ENCODE data around the gene NUDT14. TPM values are rescaled to one million over a fixed set of nuclear protein-coding genes. Genes with fewer than 3 reads are reported as not detected.

The NUDT14 gene
- polyA plus RNA-seq, 3 donors = 22.0 to 37.4 (median 23.9) TPM

DNA sequence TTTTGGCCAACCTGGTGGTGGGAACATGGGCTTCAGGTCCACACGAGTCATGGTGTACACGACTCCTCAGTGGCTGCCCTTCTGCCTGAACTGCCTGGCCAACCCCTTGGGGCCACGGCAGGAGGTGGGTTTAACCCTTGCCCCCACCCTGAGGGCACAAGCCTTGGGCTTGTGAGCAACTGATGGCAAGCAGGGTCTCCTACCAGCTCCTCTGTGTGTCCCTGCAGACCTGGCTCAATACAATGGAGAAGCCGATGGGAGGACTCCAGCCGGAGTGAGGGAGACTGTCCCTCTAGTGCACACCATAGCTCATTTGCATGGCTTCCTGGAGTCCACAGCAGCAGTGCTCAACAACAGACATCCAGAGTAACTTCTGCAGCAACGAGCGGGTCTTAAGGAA is 40.5 kb downstream of the NUDT14 start:
- Histone ChIP-seq H3K9me3 (replicated peaks in 1 of 2; ENCODE audit: control insufficient read depth in 1 of 2, insufficient read depth in 1 of 2, low read length in 2 of 2) (peaks cover 13 to 15% of the 10 kb centered on the region in 2 donors), H3K9ac (ENCODE audit: insufficient read depth, low read length, poor library complexity, severe bottlenecking) (no peak overlapping the region), H3K4me2 (replicated peaks; ENCODE audit: extremely low read depth, low read length, poor library complexity, severe bottlenecking) (no peak overlapping the region), H3K36me3 (replicated peaks in 1 of 2; ENCODE audit: control insufficient read depth in 1 of 2, insufficient read depth in 2 of 2, low read length in 2 of 2) (no peaks in the 10 kb centered on the region), H3K4me3 (replicated peaks in 1 of 3; ENCODE audit: low read depth in 2 of 3, low read length in 3 of 3) (no peak overlapping the region), H2AFZ (ENCODE audit: insufficient read depth, low read depth, low read length, poor library complexity, severe bottlenecking) (no peak overlapping the region), H3K79me2 (ENCODE audit: insufficient read depth, low read length) (no peaks in the 10 kb centered on the region), H4K20me1 (ENCODE audit: insufficient read depth, low read length) (no peaks in the 10 kb centered on the region), H3K27ac (ENCODE audit: low read depth in 1 of 2, low read length in 2 of 2) (no peak overlapping the region), H3K4me1 (ENCODE audit: control insufficient read depth in 1 of 2, insufficient read depth in 2 of 2, low read length in 2 of 2) (no peaks in the 10 kb centered on the region), H3K27me3 (ENCODE audit: control insufficient read depth in 2 of 2, insufficient read depth in 2 of 2, low read length in 2 of 2) (no peaks in the 10 kb centered on the region)
- Mint-ChIP-seq H3K27me3 (ENCODE audit: low read depth in 3 of 3) (peaks cover 1 to 9% (median 5%) of the 10 kb centered on the region in 3 donors), H3K36me3 (no peaks in the 10 kb centered on the region), H3K4me3 (no peak overlapping the region), H3K27ac (no peak overlapping the region), H3K4me1 (no peaks in the 10 kb centered on the region), H3K9me3 (peaks cover 11 to 19% (median 14%) of the 10 kb centered on the region in 7 donors)
- TF ChIP-seq, protein P1, sequence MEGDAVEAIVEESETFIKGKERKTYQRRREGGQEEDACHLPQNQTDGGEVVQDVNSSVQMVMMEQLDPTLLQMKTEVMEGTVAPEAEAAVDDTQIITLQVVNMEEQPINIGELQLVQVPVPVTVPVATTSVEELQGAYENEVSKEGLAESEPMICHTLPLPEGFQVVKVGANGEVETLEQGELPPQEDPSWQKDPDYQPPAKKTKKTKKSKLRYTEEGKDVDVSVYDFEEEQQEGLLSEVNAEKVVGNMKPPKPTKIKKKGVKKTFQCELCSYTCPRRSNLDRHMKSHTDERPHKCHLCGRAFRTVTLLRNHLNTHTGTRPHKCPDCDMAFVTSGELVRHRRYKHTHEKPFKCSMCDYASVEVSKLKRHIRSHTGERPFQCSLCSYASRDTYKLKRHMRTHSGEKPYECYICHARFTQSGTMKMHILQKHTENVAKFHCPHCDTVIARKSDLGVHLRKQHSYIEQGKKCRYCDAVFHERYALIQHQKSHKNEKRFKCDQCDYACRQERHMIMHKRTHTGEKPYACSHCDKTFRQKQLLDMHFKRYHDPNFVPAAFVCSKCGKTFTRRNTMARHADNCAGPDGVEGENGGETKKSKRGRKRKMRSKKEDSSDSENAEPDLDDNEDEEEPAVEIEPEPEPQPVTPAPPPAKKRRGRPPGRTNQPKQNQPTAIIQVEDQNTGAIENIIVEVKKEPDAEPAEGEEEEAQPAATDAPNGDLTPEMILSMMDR (IDR thresholded peaks at IDR 0.05) = no peak
- WGBS (ENCODE audit: insufficient coverage) = 98% methylated on average over 7 of the region's 7 CpGs
- no peak for DNase-seq
- intact Hi-C loops (cut with micrococcal nuclease) = no loop called here

DNA sequence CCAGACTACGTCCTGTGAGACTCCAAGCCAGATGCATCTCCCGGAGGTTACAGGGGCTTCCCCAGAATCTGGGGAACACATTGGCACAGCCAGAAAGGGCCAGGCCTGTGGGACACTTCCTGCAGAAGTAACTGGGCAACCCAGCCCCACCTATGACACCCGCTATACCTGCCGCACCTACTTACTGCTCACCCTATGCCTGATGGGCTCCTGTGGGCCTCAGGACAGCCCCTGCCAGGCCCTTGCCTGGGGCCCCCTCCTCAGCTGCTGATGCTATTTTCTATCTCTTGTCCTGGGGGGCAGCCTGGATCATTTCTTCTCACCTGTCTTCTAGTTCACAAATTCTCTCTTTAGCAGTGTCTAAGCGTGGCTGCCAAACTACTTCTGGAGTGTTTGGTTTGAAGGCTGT is 41.3 kb downstream of the NUDT14 start:
- H2AFZ ChIP-seq (ENCODE audit: insufficient read depth, low read depth, low read length, poor library complexity, severe bottlenecking) = no peak overlapping the region
- intact Hi-C loops (cut with micrococcal nuclease) = no loop called here
- no peaks in the 10 kb centered on the region for H3K27me3 ChIP-seq (ENCODE audit: control insufficient read depth in 2 of 2, insufficient read depth in 2 of 2, low read length in 2 of 2)
- no peak overlapping the region for H3K4me3 Mint-ChIP-seq
- no peak overlapping the region for H3K27ac ChIP-seq (ENCODE audit: low read depth in 1 of 2, low read length in 2 of 2)
- peaks cover 11 to 21% (median 14%) of the 10 kb centered on the region in 7 donors for H3K9me3 Mint-ChIP-seq
- TF ChIP-seq, protein P1 (IDR thresholded peaks at IDR 0.05) = no peak
- H3K9me3 ChIP-seq (replicated peaks in 1 of 2; ENCODE audit: control insufficient read depth in 1 of 2, insufficient read depth in 1 of 2, low read length in 2 of 2) = peaks cover 13 to 15% of the 10 kb centered on the region in 2 donors
- no peaks in the 10 kb centered on the region for H3K4me1 Mint-ChIP-seq
- peaks cover 1 to 9% (median 5%) of the 10 kb centered on the region in 3 donors for H3K27me3 Mint-ChIP-seq (ENCODE audit: low read depth in 3 of 3)
- DNase-seq = no peak
- H4K20me1 ChIP-seq (ENCODE audit: insufficient read depth, low read length) = no peaks in the 10 kb centered on the region
- whole genome bisulfite sequencing (ENCODE audit: insufficient coverage) = 100% methylated on average over 3 of the region's 5 CpGs
- H3K79me2 ChIP-seq (ENCODE audit: insufficient read depth, low read length) = no peaks in the 10 kb centered on the region
- no peak overlapping the region for H3K9ac ChIP-seq (ENCODE audit: insufficient read depth, low read length, poor library complexity, severe bottlenecking)
- no peak overlapping the region for H3K27ac Mint-ChIP-seq
- H3K4me1 ChIP-seq (ENCODE audit: control insufficient read depth in 1 of 2, insufficient read depth in 2 of 2, low read length in 2 of 2) = no peaks in the 10 kb centered on the region
- H3K4me3 ChIP-seq (replicated peaks in 1 of 3; ENCODE audit: low read depth in 2 of 3, low read length in 3 of 3) = no peak overlapping the region
- H3K36me3 ChIP-seq (replicated peaks in 1 of 2; ENCODE audit: control insufficient read depth in 1 of 2, insufficient read depth in 2 of 2, low read length in 2 of 2) = no peaks in the 10 kb centered on the region
- no peaks in the 10 kb centered on the region for H3K36me3 Mint-ChIP-seq
- H3K4me2 ChIP-seq (replicated peaks; ENCODE audit: extremely low read depth, low read length, poor library complexity, severe bottlenecking) = no peak overlapping the region
